ENCODE data around the gene TBCK.
"Not testable (repeated sequence)": the region's sequence is repeated elsewhere in the genome, so short reads cannot be mapped to it uniquely, and the experiment has no call there.

Gene TBCK

DNA sequence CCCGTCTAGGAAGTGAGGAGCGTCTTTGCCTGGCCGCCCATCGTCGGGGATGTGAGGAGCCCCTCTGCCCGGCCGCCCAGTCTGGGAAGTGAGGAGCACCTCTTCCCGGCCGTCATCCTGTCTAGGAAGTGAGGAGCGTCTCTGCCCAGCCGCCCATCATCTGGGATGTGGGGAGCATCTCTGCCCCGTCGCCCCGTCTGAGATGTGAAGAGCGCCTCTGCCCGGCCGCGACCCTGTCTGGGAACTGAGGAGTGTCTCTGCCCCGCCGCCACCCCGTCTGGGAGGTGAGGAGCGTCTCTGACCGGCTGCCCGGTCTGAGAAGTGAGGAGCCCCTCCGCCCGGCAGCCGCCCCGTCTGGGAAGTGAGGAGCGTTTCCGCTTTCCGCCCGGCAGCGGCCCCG lies 5.2 kb upstream of the TBCK start:
- DNase-seq (ENCODE audit: low read depth), result not testable (repeated sequence)

DNA sequence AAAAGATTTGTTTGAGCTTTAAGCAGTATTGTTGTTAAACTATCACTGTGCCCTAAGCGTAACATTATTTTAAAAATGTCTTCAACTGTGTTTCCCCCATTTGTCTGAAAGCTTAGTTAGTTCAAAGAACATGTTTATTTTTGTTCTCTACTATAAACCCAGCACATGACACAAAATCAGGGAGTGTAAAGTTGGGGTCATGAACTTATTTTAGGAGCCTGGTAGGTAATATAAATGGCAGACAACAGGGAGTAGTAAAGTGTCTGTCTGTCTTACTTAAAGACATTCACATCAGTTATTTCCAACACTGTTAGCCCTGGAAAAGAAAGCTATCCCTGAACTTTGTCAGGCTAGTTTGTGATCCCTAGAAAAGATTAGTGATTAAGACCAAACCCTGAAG lies 4.2 kb upstream of the TBCK start:
- DNase-seq (ENCODE audit: low read depth), result no peak

DNA sequence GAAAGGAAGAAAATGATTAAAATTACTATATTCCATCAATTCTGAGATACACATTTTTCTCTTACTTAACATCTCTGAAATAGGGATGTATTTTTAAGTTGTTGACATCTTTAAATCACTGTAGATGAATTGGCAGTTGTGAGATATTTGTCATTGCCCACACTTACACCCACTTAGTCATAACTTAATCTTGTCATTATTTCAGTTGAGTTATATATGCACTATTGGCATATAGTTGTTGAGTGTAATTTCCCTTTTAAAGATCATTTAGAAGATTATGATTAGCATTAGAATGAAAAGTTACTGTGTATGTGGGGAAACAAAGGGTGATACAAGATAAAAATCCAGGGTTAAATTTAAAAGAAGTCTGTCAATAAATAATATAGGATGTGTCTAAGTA lies 2.5 kb upstream of the TBCK start:
- DNase-seq (ENCODE audit: low read depth), result no peak

DNA sequence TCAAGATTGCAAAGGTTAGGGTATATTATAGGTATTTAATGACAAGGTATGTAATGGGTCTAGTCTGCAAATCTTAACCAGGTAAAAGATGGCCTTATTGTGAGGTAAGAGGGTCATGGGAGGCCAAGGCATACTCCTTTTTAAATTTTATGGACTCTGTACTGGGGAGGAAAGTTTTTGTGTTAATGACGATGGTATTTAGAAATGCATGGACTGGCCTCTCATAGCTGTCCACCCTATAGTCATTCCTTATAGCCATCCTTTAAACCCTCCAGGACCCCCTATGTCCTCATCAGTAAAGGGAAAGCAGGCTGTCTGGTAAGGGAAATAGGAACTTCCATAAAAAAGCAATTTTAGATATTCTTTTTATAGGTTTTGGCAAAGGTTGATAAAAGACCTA lies 1.8 kb upstream of the TBCK start:
- DNase-seq (ENCODE audit: low read depth), result no peak

DNA sequence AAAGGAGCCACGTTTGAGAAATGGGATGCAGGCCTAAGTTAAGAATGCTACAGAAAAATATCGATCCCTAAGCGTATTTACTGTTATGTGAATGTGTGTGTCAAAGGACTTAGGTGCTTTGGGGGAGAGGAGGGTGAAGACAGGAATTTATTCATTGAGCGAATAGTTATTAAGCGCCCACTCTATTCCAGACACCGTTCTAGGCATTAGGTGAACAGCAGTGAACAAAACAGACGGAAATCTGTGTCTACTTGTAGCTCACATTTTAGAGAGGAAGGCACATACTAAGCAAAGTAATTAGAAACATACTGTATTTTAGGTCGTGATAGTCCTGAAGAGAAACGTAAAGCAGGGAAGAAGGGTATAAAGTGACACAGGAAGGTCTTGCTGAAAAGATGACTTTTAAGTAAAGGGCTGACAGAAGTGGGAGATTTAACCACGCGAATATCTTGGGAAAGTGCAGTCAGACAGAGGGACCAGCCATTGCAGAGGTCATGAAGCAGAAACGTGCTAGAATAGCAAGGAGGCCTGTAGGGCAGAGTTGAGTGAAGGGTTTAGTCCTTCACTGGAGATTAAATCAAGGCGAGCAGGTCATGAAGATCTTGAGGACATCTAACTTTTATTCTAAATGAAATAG lies 882 bp upstream of the TBCK start:
- DNase-seq (ENCODE audit: low read depth), result no peak

DNA sequence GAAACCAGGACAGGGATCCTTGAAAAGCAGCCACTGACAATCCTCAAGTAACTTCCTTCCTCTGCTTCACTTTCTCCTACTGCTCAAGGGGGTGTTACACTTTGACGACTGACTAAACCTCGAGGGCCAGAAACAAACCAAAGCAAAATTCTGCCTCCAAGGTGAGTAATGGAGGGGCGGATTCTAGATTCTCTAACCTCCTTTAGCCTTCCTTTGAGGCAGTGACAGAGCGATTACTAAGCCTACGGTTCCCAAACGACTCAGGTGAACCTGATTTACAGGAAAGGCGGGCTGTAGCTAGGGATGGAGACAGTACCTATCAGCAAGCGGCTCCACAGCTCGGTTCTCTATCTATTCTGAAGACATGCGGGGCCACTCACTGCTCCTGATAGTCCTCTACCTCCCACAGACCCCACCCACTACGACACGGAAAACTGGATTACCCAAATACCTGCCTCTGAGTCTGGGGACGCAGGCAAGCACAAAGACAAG lies 487 bp downstream of the TBCK start:
- no peak for DNase-seq (ENCODE audit: low read depth)

DNA sequence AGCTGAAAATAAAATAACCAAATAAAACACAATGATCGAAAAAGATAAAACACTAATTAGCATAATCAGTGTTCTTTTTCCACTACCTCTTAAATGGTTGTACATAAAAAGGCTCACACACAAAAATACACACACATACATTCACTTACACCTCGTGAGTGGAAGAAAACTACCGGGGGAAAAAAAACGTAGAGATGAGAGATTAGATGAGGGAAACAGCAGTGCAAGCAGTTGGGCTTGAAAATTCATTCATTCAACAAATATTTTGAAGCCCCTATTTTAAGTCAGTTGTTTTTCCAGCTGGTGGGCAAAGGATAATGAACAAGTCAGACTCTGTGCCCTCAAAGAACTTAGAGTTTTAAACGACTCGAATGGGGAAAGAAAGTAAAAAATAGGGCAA lies 1.0 kb downstream of the TBCK start:
- DNase-seq (ENCODE audit: low read depth), result no peak

DNA sequence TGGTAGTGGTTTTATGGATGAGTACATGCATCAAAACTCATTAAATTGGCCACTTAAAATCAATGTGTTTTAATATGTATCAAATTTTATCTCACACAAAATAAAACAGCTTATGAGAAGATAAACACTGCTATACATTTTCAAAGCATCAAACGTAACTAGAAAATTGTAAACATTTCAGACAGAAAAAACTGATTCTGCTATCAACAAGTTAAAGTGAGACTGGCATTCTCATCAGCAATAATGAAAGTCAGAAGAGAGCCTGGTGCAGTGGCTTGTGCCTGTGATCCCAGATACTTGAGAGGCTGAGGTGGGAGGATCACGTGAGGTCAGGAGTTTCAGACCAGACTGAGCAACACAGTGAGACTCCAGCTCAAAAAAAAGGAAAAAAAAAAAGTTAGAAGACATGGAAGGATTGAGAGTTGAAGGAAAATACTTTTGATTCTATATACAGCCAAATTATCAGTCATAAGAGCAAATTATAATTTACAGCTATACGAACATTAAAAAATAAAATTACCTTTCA lies 2.9 kb downstream of the TBCK start:
- DNase-seq (ENCODE audit: low read depth), result no peak

DNA sequence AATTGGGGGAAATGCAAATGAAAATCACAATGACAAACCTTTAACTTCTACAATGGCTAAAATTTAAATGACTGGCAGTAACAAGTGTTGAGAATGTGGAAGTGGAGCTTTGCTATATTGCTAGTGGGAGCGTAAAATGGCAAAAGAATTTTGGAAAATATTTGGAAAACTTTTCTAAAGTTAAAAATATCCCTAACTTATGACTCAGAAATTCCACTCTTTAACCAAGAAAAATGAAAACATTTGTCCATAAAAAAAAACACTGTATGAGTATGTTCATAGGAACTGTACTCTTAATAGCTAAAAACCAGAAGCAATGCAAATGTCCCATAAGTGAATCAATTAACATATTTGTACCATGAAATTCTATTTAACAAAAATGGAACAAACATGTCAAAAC lies 3.6 kb downstream of the TBCK start:
- no peak for DNase-seq (ENCODE audit: low read depth)

DNA sequence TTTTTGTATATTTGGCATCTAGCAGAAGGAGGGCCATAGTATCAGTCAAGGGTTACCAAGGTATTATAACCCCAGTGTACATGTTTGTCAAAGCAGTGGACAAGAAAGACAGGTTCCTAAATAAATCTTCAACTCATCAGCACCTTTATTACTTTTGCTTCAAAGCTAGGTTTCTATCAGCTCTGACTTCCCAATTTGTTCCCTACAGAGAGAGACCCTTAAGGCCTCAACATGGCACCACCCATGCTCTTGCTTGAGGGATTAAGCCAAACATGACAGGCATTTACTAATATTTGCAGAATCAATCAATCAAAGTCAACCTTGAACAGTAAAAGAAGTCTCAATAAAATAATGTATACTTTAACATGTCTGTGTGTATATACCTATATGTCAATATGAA lies 9.4 kb downstream of the TBCK start:
- DNase-seq (ENCODE audit: low read depth), result no peak

DNA sequence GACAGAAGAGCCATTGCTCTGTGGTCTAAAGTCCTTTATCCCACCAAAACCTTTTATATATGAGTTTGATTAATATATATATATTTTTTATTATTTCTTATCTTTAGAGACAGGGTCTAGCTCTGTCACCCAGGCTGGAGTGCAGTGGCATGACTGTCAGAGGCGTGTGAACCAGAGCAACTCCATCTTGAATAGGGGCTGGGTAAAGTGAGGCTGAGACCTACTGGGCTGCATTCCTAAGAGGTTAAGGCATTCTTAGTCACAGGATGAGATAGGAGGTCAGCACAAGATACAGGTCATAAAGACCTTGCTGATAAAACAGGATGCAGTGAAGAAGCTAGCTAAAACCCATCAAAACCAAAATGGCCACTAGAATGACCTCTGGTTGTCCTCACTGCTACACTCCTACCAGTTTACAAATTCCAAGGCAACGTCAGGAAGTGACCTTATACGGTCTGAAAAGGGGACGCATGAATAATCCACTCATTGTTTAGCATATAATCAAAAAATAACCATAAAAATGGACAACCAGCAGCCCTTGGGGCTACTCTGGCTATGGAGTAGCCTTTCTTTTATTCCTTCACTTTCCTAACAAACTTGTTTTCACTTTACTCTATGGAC lies 10.5 kb downstream of the TBCK start:
- no peak for DNase-seq (ENCODE audit: low read depth)

DNA sequence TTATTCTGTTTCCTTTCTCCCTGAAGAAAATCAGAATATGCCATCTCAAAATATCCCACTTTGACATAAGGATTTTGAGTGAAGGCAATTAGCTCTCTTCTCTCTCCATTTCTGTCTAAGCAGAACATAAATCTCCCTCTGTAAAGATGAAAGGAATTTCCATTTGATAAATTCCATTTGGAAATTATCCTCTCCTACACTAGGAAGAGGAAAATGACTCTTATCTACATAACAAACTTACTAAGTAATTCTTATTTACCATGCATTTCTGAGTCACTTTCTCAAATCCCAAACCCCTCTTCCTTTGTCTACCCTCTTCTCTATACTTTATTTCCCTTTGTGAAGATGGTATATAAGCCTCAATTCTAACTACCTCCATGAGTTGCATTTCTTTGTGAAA lies 11.4 kb downstream of the TBCK start:
- DNase-seq (ENCODE audit: low read depth), result no peak

DNA sequence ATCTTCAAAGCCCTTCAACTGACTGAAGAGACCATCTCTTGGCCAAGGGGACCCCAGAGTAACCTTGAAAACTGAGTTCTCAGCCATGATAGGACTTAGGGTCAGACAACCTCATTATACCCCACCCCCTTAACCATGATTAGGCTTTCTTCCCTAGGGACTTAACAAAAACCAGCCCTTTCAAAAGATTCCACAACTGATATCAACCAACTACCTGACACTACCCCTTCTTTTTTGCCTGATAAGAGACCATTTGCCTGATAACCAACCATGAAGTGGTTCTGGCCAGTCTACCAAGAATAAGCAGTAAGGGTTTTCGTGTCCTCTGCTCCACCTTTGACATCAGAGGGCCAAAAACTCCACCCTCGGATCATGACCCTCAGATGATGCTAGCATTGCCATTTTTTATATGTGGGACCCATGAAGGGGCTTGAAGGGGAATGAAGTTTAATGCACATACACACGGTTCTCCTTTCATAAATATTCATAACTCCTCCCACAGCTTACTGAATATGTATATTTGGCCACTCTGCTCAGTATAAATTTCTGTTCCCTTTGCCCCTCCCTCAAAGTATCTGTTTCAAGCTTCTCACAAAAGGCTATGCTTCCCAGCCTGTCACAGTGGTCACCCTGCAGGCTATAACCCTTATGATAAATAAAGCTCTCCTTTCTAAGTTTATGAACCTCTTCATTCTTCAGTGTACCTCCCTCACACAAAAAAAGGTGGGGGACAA lies 12.3 kb downstream of the TBCK start:
- no peak for DNase-seq (ENCODE audit: low read depth)

DNA sequence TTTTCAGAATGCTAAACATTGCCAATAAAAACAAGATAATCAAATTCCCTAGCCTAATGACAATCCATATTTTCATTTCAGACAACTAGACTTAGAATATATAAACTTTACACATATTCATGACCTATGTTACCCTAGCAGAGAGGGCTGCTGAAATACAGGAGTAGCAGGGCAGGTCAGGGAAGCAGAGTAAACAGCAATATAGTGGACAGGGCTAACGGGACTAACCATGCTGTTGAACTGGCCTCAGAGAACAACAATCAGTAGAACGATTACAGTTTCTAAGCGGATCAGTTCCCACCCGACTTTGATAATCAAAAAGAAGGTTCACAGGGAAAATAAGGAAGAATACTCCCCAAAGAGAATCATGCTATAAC lies 14.0 kb downstream of the TBCK start:
- DNase-seq (ENCODE audit: low read depth), result no peak

DNA sequence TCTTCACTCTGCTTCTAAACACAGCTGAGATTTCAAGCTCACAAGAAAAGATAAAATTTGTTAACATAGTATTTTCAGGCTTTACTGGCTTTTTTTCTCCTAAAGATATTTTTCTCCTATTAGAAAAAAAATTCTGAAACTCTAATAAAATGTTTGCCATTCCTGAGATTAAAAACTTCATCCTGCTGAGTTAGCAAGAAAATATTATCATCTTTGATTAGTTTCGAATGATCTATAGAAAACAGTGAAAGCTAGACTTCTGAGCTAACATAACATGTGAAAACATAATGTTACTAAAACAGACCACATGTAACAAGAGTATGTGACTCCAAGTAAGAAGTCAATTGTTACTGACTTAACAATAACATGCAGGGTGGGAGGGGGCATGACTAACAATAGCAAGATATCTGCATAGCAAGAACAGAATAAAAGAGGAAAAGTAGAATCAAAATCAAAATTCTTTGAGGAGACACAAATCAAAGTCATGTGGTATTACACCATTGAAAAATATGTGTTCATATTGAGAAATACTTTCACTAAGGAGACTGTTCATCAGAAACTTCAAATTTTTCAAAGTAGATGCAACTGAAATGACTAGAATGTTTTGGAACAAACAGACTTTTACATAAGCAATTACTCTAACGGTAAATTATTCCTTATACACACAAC lies 14.5 kb downstream of the TBCK start:
- no peak for DNase-seq (ENCODE audit: low read depth)

DNA sequence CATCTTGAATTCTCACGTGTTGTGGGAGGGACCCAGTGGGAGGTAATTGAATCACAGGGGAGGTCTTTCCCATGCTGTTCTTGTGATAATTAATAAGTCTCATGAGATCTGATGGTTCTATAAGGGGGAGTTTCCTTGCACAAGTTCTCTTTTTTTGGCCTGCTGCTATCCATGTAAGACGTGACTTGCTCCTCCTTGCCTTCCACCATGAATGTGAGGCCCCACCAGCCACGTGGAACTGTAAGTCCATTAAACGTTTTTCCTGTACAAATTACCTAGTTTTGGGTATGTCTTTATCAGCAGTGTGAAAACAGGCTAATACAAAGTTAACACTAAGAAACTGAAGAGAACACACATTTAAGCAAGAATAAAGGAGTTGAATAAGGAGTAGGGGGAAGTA lies 16.0 kb downstream of the TBCK start:
- no peak for DNase-seq (ENCODE audit: low read depth)

DNA sequence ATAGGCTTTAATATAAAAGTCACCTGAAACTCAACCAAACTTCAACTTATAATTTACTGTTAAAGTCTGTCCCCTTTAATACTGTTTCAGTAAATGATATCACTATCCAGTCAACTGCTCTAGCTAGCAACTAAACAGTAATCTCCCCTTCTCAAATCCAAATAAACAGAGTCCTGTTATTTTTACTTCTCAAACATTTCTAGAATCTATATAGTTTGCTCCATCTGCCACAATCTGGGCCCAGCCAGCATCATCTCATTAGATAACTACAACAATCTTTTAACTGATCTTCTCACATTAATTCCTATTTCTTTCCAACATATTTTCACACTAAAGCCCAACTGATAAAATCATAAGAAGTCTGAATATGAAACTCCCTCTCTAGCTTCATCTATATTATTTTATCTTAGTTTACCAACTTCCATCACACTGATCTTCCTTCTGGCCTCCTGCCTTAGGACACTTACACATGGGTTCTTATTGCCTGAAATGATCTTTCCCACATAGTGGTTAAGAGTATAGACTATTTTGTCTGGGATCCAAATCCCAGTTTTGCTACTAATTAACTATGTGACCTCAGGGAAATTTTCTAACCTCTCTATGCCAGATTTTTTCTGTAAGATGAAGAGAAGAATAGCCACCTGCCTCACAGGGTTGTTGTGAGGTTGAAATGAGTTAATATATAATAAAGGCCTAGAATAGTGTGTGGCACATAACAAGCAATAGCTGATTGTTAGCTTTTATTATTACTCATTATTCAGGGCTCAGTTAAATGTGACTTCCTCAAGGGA lies 18.6 kb downstream of the TBCK start:
- no peak for DNase-seq (ENCODE audit: low read depth)

DNA sequence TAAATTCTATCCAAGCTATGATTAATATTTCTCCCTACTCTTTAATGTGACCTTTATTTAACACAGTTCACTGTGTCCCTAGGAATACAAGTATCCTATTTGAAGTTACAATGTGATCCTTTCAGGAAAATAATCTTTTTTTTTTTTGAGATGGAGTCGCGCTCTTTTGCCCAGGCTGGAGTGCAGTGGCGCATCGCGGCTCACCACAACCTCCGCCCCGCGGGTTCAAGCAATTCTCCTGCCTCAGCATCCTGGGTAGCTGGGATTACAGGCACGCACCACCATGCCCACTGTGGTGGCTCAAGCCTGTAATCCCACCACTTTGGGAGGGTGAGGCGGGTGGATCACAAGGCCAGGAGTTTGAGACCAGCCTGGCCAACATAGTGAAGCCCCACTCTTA lies 21.9 kb downstream of the TBCK start:
- DNase-seq (ENCODE audit: low read depth), result no peak

DNA sequence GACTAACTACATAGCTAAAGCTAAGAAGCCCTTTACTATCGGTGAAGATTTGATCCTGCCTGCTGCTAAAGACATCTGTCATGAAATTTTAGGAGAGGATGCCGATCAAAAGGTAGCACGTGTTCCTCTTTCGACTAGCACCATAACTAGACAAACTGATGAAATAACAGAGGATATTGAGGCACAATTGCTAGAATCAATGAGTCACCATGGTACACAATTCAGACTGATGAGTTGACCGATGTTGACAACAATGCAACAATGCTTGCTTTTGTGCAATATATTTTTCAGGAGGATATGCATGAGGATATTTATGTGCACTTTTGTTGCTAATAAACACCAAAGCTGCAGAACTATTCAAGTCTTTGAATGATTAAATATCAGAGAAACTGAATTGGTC lies 24.3 kb downstream of the TBCK start:
- DNase-seq (ENCODE audit: low read depth), result no peak

DNA sequence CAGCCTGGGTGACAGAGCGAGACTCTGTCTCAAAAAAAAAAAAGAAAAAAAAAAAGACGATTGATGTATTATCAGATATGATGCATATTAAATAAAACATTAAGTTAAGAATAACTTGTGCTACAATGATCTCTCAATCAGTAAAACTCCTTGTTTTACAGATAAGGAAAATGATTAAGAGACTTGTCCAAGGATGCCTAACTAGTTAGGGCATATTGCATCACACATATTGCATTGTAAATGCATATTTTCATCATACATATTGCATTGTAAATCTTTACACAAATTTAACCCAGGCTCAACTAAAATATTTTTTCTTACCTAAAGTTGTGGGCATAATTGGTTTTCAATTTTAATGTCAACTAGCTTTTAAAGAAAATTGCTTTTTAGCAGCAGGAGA lies 26.3 kb downstream of the TBCK start:
- DNase-seq (ENCODE audit: low read depth), result no peak

DNA sequence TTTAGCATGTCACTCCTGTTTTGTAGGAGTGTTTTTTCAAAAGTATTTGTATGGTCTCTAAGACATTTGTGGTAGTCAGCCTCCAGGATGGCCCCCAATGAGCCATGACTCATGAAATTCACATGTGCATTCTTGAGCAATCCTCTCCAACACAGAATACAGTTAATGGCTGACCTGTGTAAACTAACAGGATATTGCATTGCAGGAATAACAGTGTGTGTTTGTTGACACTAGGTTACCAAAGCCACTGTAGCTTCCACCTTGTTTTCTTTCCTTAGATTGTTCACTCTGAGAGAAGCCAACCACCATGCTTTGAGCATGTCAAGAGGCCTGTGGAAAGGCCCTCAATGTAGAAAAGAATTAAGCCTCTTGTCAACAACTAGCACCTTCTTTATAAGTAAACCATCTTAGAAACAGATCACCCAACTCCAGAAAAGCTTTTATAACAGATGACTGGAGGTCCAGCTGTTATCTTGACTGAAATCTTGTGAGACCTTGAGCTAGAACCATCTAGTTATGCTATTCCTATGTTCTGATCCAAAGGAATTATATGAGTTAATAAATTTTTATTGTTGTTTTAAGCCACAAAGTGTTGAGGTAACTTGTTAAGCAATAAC lies 28.5 kb downstream of the TBCK start:
- no peak for DNase-seq (ENCODE audit: low read depth)

DNA sequence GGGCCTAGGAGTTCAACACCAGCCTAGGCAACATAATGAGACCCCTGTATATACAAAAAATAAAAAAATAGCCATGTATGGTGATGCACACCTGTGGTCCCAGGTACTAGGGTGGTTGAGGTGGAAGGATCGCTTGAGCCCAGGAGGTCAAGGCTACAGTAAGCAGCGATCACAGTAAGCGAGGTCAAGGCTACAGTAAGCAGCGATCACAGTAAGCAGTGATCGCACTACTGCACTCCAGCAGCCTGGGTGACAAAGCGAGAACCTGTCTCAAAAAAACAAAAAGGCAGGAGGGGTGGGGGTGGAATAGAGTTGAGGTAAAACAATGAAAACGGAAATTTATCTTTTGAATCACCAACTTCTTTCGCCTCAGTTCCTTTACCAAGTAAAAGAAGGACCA lies 29.4 kb downstream of the TBCK start:
- no peak for DNase-seq (ENCODE audit: low read depth)

Measured in activated T-helper 1 cell treated with Interleukin-2 at 50 U/mL for 16 hours (primary cell).